ENCODE data around the gene DNAH3. TPM values are rescaled to one million over a fixed set of nuclear protein-coding genes. Genes with fewer than 3 reads are reported as not detected.
"Not testable (repeated sequence)": the region's sequence is repeated elsewhere in the genome, so short reads cannot be mapped to it uniquely, and the experiment has no call there.

Gene DNAH3
- total and polyA plus RNA-seq, 3 donors from 2014 or later: 11.7 to 21.2 (median 19.9) TPM

GRCh38 chr16:21053590-21053989 is 97.1 kb downstream of the DNAH3 start:
- H3K27ac ChIP-seq: no peak overlapping the region
- H3K4me1 ChIP-seq: no peaks in the 10 kb centered on the region
- no peak for DNase-seq
- H3K36me3 ChIP-seq (ENCODE audit: low read depth, missing control alignments): no peaks in the 10 kb centered on the region
- 89 to 94% methylated on average over 1 of the region's 1 CpG for WGBS, 2 donors
- no peak overlapping the region for H3K4me3 ChIP-seq
- H3K9me3 ChIP-seq: no peaks in the 10 kb centered on the region
- intact Hi-C loops (cut with DNase I; ENCODE audit: low total_unique reads): no loop called here
- TF ChIP-seq, protein P1, sequence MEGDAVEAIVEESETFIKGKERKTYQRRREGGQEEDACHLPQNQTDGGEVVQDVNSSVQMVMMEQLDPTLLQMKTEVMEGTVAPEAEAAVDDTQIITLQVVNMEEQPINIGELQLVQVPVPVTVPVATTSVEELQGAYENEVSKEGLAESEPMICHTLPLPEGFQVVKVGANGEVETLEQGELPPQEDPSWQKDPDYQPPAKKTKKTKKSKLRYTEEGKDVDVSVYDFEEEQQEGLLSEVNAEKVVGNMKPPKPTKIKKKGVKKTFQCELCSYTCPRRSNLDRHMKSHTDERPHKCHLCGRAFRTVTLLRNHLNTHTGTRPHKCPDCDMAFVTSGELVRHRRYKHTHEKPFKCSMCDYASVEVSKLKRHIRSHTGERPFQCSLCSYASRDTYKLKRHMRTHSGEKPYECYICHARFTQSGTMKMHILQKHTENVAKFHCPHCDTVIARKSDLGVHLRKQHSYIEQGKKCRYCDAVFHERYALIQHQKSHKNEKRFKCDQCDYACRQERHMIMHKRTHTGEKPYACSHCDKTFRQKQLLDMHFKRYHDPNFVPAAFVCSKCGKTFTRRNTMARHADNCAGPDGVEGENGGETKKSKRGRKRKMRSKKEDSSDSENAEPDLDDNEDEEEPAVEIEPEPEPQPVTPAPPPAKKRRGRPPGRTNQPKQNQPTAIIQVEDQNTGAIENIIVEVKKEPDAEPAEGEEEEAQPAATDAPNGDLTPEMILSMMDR (IDR thresholded peaks at IDR 0.05): no peak
- TF ChIP-seq POLR2A (IDR thresholded peaks at IDR 0.05): no peak
- H3K27me3 ChIP-seq: no peaks in the 10 kb centered on the region

DNA sequence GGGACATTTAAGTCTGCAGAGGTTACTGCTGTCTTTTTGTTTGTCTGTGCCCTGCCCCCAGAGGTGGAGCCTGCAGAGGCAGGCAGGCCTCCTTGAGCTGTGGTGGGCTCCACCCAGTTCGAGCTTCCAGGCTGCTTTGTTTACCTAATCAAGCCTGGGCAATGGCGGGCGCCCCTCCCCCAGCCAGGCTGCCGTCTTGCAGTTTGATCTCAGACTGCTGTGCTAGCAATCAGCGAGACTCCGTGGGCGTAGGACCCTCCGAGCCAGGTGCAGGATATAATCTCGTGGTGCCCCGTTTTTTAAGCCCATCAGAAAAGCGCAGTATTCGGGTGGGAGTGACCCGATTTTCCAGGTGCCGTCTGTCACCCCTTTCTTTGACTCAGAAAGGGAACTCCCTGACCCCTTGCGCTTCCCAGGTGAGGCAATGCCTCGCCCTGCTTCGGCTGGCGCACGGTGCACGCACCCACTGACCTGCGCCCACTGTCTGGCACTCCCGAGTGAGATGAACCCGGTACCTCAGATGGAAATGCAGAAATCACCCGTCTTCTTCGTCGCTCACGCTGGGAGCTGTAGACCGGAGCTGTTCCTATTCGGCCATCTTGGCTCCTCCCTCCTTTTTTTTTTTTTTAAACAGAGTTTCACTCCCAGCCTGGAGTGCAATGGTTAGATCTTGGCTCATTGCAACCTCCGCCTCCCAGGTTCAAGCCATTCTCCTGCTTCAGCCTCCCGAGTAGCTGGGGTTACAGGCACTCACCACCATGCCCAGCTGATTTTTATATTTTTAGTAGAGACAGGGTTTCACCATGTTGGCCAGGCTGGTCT is 102.3 kb downstream of the DNAH3 start:
- DNase-seq; intact Hi-C loops (cut with DNase I; ENCODE audit: low total_unique reads); H3K4me1 ChIP-seq; H3K9me3 ChIP-seq; H3K4me3 ChIP-seq; H3K27ac ChIP-seq; H3K27me3 ChIP-seq; H3K36me3 ChIP-seq (ENCODE audit: low read depth, missing control alignments): not testable (repeated sequence)
- 79 to 88% methylated on average over 16 to 31 of the region's 31 CpGs for WGBS, 2 donors

DNA sequence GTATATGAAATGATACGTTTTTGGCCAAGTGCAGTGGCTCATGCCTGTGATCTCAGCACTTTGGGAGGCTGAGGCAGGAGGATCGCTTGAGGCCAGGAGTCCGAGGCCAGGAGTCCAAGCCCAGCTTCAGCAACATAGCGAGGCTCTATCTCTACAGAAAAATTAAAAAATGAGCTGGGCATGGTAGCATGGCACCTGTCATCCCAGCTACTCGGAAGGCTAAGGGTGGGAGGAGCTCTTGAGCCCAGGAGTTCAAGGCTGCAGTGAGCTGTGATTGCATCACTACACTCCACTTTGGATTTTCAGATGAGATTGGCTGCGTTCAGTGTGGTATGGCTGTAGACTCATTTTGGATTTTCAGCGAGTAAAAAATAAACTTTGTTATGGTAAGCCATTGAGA is 112.4 kb downstream of the DNAH3 start:
- DNase-seq: no peak
- no peaks in the 10 kb centered on the region for H3K27me3 ChIP-seq
- H3K36me3 ChIP-seq (ENCODE audit: low read depth, missing control alignments): no peaks in the 10 kb centered on the region
- 82 to 91% methylated on average over 7 of the region's 7 CpGs for WGBS, 2 donors
- no peak for TF ChIP-seq POLR2A (IDR thresholded peaks at IDR 0.05)
- no peak overlapping the region for H3K4me3 ChIP-seq
- no peak overlapping the region for H3K27ac ChIP-seq
- intact Hi-C loops (cut with DNase I; ENCODE audit: low total_unique reads): no loop called here
- H3K9me3 ChIP-seq: no peaks in the 10 kb centered on the region
- H3K4me1 ChIP-seq: no peaks in the 10 kb centered on the region

DNA sequence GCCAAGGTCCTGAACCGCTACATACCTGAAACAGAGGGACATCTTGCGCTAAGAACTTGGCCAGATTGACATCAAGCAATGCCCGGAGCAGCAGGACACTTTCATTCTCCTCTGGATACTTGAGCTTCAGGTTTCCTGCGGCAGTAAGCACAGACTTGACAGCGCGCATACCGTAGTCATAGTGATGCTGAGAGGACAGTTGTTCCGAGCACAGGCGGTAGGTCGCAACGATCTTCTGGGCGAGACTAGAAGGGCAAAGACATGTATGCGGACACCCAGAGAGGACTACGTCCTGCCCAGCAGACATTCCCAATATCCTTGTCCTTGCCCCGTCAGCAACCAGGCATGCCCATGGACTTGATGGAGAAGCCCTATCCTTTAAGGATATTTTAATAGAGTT is 112.9 kb downstream of the DNAH3 start:
- Histone ChIP-seq H3K36me3 (ENCODE audit: low read depth, missing control alignments) (no peaks in the 10 kb centered on the region), H3K4me1 (no peaks in the 10 kb centered on the region), H3K27me3 (no peaks in the 10 kb centered on the region), H3K4me3 (no peak overlapping the region), H3K9me3 (no peaks in the 10 kb centered on the region), H3K27ac (no peak overlapping the region)
- intact Hi-C loops (cut with DNase I; ENCODE audit: low total_unique reads): no loop called here
- TF ChIP-seq, protein P1 (IDR thresholded peaks at IDR 0.05): no peak
- no peak for TF ChIP-seq POLR2A (IDR thresholded peaks at IDR 0.05)
- 89 to 93% methylated on average over 15 of the region's 15 CpGs for WGBS, 2 donors
- DNase-seq: no peak

DNA sequence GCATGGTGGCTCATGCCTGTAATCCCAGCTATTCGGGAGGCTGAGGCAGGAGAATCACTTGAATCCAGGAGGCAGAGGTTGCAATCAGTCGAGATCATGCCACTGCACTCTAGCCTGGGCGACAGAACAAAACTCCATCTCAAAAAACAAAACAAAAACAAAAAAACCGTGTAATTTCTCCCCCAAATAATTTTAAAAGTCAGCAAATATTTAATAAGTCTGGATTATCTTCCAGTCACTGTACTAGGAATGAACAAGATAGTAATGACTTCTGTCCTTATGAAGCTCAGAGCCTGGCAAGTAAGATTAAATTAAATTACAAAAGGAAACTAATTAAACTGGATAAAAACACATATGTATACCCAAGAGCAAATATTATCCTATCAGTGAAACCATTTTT is 113.5 kb downstream of the DNAH3 start:
- intact Hi-C loops (cut with DNase I; ENCODE audit: low total_unique reads): no loop called here
- no peak for TF ChIP-seq POLR2A (IDR thresholded peaks at IDR 0.05)
- TF ChIP-seq, protein P1 (IDR thresholded peaks at IDR 0.05): no peak
- Histone ChIP-seq H3K27me3 (no peaks in the 10 kb centered on the region), H3K4me3 (no peak overlapping the region), H3K27ac (no peak overlapping the region), H3K9me3 (no peaks in the 10 kb centered on the region), H3K4me1 (no peaks in the 10 kb centered on the region), H3K36me3 (ENCODE audit: low read depth, missing control alignments) (no peaks in the 10 kb centered on the region)
- 78 to 83% methylated on average over 4 of the region's 4 CpGs for WGBS, 2 donors
- DNase-seq: no peak

GRCh38 chr16:21036471-21036870 is 114.2 kb downstream of the DNAH3 start:
- 87 to 92% methylated on average over 3 of the region's 3 CpGs for WGBS, 2 donors
- DNase-seq: no peak
- Histone ChIP-seq H3K27me3 (no peaks in the 10 kb centered on the region), H3K4me1 (no peaks in the 10 kb centered on the region), H3K9me3 (no peaks in the 10 kb centered on the region), H3K4me3 (no peak overlapping the region), H3K27ac (no peak overlapping the region), H3K36me3 (ENCODE audit: low read depth, missing control alignments) (no peaks in the 10 kb centered on the region)
- intact Hi-C loops (cut with DNase I; ENCODE audit: low total_unique reads): no loop called here
- TF ChIP-seq, protein P1 (IDR thresholded peaks at IDR 0.05): no peak
- no peak for TF ChIP-seq POLR2A (IDR thresholded peaks at IDR 0.05)

All from testis (tissue), 3 donors.